ENCODE data around the gene DMGDH.
A peak's percentile ranks its signal among the peaks of the same experiment; 100 is the strongest.
"Not testable (repeated sequence)": the region's sequence is repeated elsewhere in the genome, so short reads cannot be mapped to it uniquely, and the experiment has no call there.

The DMGDH gene

DNA sequence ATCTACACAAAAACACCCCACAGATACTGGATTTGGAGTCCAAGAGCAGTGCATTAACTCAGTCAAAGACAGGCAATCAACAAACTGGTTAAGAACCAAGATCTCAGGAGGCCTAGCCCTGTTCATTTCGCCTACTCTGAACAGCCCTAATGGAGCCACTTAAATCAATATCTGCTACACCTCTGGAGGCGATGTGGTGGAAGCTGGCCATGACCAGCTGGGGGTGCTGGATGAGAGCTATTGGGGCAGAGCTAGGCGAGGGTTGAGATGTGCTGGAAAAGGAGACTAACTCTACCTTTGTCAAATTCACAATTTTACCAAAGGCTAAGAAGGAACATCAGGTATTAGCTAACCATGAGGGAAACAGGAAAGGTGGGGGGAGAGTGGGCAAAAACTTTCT is 61.1 kb downstream of the DMGDH start:
- no peak for DNase-seq

DNA sequence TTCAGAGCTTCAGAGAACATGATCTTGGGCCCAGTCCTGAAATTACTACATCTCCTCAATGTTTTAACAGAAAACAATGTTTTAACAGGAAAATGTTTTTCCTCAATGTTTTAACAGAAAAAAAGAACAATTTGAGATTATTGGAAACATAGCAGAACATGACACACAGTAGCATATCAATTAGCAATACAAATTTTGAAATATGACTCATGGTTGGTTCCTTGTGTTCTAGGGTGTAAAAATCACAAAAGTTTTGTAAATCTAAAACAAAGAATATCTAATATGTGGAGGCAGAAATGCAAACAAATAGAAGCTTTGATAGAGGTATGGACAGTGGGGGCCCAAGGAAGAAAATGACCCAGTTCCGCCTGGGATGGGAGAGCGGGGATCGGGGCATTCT is 61.6 kb downstream of the DMGDH start:
- no peak for DNase-seq

DNA sequence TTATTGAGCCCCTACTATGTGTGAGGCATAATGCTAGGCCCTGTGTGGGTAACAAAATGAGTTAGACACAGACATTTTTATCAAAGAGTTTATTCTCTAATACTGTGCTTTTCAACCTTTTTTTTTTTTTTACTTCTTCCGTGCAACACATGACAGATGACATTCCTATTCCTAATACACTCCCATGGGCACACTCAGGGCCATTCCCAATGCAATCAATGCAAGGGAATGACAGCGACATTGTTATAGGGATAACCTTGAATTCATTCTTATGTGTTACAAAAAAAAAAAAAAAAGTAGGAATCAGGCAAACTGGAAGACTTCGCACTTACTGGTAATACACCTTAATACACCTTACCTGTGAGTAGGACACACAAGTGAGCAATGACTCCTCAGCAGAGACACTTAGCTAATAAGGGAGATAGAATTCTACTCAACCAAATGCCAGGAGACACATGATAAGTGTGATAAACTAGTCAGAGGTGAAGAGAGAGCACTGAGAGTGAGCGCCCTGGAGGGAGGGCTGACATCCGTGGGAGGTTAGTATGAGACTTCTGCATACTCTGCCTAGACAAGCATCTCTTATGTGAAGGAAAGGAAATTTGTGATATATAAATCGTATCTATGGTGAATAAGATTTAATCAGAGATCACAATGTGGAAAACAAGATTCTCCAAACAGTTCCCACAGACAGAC is 63.4 kb downstream of the DMGDH start:
- no peak for DNase-seq

DNA sequence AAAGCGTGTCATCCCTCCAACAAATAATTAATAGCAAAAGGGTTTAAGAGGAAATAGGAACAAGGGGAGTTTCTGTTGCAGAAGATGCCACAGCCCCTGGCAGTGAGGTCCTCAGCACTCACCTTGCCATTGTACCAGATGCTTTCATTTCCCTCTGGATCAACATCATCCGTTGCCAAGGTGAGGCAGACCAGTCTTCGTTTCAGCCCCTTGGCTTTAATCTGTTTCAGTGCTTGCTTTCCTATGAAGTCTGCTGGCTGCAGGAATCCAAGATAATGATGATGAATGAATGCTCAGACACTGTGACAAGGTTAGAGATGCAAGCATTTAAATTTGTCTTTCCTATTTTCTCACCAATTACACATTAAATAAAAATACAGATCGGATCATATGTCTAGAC is 64.3 kb downstream of the DMGDH start:
- DNase-seq = no peak

DNA sequence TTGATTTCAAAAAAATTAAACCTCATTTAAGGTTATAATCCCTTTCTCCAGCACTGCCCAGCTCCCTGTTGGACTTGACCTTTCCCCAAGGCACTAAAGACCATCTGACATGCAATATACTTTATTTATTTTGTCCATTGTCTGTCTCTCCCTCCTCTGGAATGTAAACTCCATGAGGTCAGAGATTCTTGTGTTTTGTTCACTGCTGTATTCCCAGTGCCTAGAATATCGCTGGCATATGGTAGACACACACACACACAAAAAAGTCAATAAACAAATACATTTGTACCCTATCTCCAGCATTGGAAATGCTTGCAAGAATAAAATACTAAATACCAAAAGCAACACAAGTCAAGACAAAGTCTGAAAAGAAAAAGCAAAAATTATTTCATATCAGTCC is 67.1 kb downstream of the DMGDH start:
- no peak for DNase-seq

DNA sequence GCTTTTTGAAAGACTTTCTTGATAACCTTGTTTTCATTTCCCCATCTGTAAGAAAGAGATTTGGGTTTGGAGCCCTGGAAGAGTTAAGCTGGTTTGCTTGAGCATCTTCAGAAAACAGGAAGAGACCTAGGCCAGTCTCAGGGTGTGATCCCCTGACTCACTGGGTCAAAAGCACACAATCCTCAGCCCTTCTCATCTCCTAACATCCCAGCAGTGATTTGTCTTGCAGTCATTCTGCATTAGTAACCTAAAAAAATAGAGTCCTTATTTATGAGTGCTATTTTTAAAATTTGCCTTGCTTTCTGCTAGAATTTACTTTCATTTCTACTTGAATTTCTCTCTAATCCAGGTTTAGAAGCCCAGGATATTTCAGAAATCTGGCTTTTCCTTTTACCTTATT is 68.0 kb downstream of the DMGDH start:
- DNase-seq = no peak

DNA sequence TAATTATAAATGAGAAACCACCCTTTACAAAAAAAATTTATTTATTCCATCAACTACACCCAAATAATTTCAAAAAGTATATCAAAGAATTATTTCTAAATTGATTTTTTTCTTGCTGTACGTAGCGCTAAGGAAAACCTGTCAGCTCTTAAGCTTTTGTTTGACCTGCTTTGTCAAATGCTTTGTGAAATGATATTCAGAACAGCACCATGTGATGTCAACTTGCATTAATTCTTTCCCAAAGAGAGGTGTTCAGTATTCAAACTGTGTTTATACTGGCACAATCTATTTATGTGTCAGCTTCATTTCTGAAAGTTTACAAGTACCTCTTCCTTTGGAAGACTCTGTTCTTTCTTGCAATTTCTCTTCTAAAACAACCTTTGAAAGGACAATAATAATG is 72.4 kb downstream of the DMGDH start:
- no peak for DNase-seq

DNA sequence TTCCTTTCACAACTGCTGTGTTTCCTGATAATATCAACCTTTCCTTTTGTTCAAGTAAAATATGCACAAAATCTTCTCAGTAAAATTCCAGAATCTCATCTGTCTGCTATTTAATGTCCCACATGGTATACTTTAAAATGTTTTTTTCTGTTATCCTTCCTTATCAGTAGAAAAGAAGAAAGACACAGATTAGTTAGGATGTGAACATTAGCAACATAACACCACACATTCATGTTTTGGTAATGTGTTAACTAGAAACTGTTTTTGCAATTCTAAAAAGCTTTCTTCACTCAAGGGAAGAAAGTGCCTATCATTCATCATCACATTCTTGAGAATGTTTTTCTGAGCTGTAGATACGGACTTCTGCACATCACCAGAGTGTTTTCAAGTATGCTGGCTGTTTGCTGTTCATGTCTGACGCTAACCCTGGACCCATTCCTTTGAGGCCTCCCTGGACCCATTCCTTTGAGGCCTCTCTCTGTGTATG is 73.9 kb downstream of the DMGDH start:
- no peak for DNase-seq

DNA sequence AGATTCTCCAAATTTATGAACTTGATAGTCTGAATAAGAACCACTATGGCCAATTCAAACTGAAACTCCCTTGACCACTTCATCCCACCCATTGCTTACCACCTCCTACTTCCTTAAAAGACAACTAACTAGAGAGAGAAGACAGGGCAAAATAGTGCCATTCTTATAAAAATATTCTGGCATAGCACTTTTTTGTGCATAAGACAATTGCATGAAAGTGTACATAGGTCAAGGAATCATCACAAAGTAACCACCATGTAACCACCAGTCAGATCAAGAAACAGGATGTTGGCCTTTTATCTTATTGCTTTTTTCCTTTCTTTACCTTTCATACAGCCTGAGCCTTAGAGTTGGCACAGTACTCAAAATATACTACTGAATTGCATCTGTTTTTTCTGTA is 76.3 kb downstream of the DMGDH start:
- DNase-seq = peak; percentile 25

DNA sequence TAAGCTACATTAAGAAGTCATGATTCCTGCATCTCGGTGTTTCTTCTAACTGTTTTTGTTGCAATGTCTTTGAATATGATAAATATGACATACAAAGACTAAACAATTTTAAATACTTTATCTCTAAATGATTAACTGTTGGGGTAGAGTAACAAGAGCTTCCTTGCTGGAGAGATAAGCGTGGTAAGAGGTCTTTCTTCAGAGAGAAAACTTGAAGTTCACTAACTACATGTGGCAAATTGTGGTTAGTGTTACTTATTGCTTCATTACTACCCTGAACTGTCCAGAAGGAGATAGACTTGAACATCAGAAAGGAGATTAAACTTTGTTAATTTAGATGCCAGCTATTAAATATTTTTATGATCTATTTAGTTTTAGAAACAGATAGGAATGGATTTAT is 77.3 kb downstream of the DMGDH start:
- peak; percentile 78 for DNase-seq

DNA sequence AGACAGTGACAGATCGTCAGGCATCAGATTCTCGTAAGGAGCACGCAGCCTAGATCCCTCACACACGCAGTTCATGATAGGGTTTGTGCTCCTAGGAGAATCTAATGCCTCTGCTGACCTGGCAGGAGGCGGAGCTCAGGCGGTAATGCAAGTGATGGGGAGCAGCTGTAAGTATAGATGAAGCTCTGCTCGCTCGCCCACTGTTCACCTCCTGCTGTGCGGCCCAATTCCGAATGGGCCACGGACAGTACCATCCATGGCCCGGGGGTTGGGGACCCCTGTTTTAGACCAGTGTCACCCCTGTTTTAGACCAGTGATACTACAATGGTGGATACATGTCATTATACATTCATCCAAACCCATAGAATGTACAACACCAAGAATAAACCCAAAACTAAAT is 80.4 kb downstream of the DMGDH start:
- no peak for DNase-seq

DNA sequence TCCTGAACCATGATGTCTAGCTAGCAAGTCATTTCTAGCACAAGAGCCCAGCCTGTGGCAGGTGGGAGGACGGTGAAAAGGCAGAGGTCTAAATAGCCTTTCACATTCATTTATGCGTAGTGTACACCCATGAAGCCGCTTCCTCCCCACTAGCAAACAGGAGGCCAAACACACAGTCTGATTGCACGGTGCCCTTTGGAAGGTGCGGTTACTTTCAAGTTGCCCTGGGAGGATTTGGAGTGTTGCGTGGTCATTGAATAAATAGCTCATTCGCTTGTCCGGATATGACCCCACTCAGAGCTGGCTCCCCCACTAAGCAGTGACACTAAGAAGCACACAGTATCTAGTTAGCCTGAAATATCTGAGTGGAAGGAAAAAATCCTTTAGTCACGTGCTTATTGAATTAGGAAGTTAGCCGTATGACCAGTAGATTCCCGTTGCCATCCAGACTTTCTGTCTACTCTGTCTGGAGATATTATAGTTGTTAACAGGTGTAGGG is 83.7 kb downstream of the DMGDH start:
- peak; percentile 76 for DNase-seq

DNA sequence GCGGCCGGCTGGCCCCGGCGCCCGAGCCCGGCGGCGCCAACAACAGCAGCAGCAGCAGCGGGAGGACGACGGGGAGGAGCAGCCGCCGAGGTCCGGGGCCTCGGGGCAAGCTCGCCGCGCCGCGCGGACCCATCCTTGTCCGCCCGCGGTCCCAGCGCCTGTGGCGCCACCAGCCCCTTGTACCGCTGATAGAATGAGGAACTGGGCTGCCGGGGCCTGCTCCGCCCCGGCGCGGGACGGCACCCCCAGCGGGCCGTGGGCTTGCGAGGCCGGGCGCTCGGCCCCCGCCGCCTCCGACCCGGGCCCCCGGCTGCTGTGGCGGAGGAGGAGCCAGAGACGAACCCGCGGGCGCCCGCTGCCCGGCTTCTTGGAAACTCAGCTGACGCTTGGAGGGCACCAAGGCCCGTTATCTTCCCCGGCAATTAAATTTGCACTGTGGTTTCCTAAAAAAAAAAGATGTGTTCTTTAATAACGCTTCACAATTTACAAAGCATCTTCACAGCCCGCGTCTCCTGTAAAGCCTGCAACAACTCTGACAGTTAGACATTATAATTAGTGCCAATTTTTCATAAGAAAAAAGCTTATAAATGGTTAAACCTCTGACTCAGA is 84.3 kb downstream of the DMGDH start, which contains the start of gene ARSB:
Gene ARSB, minus strand, starts transcription at position 195 of the 609 bp plus-strand sequence. Its CDS starts 62 bp downstream, at position 133.
- peak; percentile 90 for DNase-seq

DNA sequence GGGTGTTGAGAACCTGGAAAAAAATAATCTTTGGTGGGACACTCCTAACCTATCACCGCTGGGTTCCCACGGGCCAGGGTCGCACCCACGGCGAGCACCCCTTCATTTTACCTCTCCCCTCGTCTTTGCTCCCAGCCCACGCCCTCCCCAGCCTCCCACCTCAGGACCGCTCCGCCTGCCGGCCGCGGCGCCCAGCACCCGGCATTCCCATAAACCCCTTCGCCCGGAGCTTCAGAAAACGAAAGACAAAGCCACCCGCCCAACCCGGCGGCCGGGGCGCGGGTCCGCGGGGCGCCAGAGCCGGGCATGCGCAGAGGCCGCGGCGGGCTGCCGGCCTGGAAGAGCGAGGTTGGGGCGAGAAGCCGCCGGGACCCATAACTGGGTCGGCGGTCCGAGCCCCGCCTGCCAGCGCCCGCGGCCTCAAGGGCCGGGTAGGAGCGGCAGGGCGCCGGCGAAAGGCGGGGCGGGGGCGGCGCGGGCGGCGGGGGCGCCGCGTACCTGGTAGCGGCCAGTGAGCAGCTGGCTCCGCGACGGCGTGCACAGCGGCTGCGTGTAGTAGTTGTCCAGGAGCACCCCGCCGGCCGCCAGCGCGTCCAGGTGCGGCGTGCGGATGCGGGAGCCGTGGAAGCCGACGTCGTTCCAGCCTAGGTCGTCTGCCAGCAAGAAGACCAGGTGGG is 84.9 kb downstream of the DMGDH start:
- DNase-seq = peak; percentile 93

DNA sequence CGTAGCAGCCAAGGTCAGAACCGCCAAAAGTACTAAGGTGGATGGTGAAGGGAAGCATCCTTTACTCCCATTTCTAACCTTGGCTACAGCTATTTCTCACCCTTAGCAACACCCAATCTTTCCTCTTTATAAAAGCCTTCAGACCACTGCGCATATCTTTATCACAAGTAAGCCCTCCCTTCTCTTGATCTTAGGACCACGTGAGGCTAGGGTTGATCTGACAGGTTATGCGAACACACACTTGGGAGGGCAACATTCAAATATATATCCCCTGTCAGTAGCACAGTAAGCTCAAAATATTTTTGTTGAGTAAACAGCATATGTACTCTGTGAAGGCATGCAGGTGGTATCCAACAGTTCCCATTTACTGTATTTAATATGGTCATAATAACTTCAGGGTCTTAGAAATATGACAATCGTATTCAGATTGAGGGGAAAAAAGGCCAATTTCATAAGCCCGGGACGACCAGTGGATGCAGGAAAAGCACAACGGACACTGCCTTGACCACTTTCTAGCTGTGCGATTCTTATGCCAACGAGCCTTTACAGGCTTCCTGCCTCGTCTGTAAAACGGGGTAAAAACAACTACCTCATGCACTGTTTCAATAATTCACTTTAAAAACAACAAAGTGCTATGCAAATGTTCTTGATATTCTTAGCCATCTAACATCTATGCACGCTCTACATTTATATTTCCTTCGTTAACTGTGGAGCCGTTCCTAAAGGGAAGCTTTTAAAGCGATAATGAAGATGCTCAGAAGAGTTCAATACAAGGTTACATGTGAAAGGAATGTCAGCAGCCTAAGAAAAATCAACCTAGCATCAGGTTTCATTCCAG is 85.7 kb downstream of the DMGDH start:
- DNase-seq = peak; percentile 41

DNA sequence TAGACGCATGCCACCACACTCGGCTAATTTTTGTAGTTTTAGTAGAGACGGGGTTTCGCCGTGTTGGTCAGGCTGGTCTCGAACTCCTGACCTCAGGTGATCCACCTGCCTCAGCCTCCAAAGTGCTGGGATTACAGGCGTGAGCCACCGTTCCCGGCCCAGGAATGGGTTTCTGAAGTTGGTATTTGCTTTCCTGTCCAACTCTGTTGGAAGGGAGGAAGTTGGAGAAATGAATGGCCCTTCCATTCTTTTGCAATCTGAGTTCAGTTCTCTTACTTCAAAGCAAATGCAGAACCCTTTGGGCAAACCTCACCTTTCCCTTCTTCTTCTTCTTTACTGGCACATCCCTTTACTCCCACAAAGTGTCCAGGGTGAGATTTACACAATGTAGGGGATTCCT is 86.3 kb downstream of the DMGDH start:
- DNase-seq = not testable (repeated sequence)

DNA sequence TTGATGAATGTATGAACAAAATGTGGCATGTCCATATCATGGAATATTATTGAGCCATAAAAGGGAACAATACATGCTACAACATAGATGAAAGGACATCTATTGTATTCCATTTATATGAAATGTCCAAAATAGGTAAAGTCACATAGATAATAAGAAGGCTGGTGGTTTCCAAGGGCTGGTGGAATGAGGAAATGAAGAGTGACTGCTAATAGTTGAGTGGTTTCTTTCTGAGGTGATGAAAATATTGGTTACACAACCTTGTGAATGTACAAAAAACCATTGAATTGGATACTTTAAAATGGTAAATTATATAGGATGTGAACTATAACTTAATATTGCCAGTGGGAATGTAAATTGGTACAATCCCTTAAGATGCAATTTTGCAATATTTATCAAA is 89.6 kb downstream of the DMGDH start:
- DNase-seq = peak; percentile 53

DNA sequence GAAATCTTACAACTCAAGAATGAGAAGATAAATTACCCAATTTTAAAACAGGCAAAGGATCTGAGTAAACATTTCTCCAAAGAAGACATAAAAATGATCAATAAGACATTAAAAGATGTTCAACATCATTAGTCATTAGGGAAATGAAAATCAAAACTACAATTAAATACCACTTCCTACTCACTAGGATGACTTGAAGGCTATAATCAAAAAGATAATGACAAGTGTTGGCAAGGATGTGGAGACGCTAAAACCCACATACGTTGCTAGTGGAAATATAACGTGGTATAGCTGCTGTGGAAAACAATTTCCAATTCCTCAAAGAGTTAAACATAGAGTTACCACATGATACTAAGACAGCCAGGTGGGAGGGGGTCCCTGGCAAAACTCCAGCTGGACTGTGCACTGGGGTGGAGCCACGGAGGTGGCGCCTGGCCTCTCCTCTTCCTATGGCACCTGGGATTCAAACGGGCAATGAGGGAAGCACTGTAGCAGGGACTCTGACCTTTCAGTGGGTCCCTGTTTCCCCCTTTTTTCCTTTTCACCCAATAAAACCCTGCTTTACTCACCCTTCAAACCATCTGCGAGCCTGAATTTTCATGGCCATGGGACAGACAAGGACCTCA is 90.2 kb downstream of the DMGDH start:
- no peak for DNase-seq

DNA sequence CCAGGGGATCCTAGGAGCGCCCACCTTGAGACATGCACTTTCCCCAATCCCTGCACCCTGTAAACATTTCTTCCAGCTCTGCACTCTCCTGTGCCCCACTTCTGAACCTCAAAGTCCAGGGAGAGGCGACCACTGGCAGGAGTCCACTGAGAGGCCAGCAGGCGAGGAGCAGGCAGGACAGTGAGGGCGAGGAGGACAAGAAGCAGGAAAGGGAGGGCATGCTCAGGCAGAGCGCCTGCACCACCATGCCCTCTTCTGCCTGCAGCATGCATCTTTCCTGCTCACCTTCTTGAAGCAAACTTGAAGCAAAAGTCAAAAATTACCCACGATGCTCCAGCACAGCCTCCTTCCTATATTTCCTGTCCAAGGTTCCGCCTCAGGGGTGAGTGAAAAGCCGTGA is 94.4 kb downstream of the DMGDH start:
- DNase-seq = no peak

DNA sequence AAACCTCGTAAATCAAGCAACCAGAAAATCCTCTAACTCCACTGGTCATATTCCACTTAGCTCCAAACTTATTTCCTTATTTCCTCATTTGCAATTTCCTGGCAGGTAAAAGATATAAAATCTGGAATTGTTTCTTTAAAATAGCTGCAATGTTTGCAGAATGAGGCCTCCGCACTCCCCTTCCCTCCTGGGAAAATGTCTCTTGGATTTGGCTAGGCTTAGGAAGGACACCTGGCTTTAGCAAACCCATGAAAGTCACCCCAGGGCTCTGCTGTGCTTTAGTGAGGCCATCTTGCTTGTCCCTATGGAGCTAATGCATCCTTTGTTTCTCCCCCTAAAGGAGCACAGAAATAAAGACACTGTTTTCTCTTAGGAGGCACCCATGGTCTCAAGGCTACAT is 94.9 kb downstream of the DMGDH start:
- no peak for DNase-seq

DNA sequence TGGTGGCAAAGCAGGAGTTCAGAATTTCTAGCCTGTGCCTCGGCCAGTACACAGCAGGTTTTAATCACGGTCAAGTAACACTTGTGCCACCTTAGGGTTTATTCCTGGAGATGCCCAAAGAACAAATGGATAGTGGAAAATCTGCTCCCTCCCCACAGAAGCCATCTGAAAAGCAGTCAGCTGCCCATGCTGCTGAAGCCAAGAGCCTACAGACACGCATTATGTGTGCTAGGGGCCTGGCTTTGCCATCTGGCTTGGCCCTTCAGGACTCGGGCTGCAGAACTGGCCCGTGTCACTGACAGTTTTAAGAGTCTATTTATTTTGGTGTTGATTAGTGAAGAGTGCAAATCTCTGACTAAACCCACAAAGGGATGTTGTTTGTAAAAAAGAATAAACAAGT is 95.5 kb downstream of the DMGDH start:
- DNase-seq = no peak

DNA sequence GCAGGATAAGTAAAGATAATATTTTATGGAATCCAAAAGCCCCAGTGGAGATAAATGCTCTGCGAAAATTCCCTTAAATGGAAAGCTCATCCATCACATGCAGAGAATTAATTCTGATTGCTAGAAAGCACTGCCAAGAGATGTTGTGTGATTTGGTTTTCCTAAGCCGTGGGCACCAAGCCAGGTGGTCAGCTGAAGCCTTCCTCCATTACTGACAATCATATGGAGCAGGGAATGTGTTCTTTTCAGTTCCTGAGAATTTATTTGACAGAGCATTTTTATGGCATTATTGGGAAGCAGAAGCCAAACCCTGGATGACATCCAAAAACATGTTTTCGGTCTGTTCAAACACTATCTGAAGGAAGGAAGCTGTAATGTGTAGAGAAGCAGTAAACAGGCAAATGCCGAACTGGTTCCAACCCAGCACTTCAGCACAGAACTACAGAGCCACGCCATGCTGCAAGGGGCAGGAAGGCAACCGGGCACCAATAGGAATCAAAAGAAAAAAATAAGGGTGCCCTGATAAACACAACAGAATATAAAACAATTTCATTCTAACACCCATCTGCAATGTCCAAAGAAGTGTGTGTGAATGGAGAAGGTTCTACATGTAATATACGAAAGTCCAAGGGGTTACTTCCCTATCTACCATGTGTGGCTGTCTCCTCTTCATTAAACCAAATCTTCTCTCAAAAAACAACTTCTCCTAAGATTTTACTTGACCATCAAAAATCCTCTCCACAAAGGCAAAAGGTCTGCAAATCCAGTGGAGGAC is 96.6 kb downstream of the DMGDH start:
- peak; percentile 11 for DNase-seq

Measured in hematopoietic multipotent progenitor cell treated with erythropoietin and hydrocortisone succinate and interleukin-3 and kit ligand, for 4 days (in vitro differentiated cells).